ENCODE measurements around the gene CEACAM1.
"Not testable (repeated sequence)": the region's sequence is repeated elsewhere in the genome, so short reads cannot be mapped to it uniquely, and the experiment has no call there.

Gene CEACAM1

GRCh38 chr19:42528354-42529247 lies at the start of gene CEACAM1:
Gene CEACAM1, minus strand, starts transcription at chr19:42528481. Its CDS starts 107 bp downstream, at chr19:42528374.
- DNase-seq: peak; percentile 19

- DNase-seq: no peak
Measured at GRCh38 chr19:42577016-42577415, 48.7 kb upstream of the CEACAM1 start.

GRCh38 chr19:42576241-42576640 lies 48.0 kb upstream of the CEACAM1 start:
- no peak for DNase-seq

- DNase-seq: no peak
Measured at GRCh38 chr19:42573642-42574041, 45.4 kb upstream of the CEACAM1 start.

- no peak for DNase-seq
Measured at GRCh38 chr19:42571116-42571515, 42.8 kb upstream of the CEACAM1 start.

- DNase-seq: no peak
Measured at GRCh38 chr19:42569193-42569592, 40.9 kb upstream of the CEACAM1 start.

GRCh38 chr19:42568006-42568405 lies 39.7 kb upstream of the CEACAM1 start:
- peak; percentile 54 for DNase-seq

- no peak for DNase-seq
Measured at GRCh38 chr19:42567567-42567966, 39.3 kb upstream of the CEACAM1 start.

GRCh38 chr19:42563352-42564210 lies 35.3 kb upstream of the CEACAM1 start:
- peak; percentile 75 for DNase-seq

GRCh38 chr19:42561512-42561911 lies 33.2 kb upstream of the CEACAM1 start:
- no peak for DNase-seq

GRCh38 chr19:42560731-42561130 lies 32.5 kb upstream of the CEACAM1 start:
- DNase-seq: no peak

GRCh38 chr19:42558450-42559150 lies 30.3 kb upstream of the CEACAM1 start:
- no peak for DNase-seq

- not testable (repeated sequence) for DNase-seq
Measured at GRCh38 chr19:42557386-42557871, 29.1 kb upstream of the CEACAM1 start.

GRCh38 chr19:42555801-42556200 lies 27.5 kb upstream of the CEACAM1 start:
- DNase-seq: peak; percentile 23

GRCh38 chr19:42555317-42555716 lies 27.0 kb upstream of the CEACAM1 start:
- peak; percentile 50 for DNase-seq

- no peak for DNase-seq
Measured at GRCh38 chr19:42554046-42554575, 25.8 kb upstream of the CEACAM1 start.

GRCh38 chr19:42553292-42554045 lies 25.2 kb upstream of the CEACAM1 start:
- DNase-seq: peak; percentile 37

- DNase-seq: no peak
Measured at GRCh38 chr19:42552086-42553065, 24.1 kb upstream of the CEACAM1 start.

GRCh38 chr19:42550521-42550920 lies 22.2 kb upstream of the CEACAM1 start:
- not testable (repeated sequence) for DNase-seq

GRCh38 chr19:42549067-42549466 lies 20.8 kb upstream of the CEACAM1 start:
- DNase-seq: not testable (repeated sequence)
